IMR-90 (cell line): Measurements from ENCODE around the gene SNAP91. TPM values are rescaled to one million over a fixed set of nuclear protein-coding genes. Genes with fewer than 3 reads are reported as not detected.
A peak's percentile ranks its signal among the peaks of the same experiment; 100 is the strongest.

Experiments used
- ATAC-seq: fragments of 200-7000 bp; cut with Tn5 transposase; 2 replicates; pipeline ENCODE4 v1.9.1; 2020; ENCODE audit warnings: low read depth, mild to moderate bottlenecking, moderate library complexity
- BruUV-seq: library from RNA; stranded (reverse); fragments of 400-500 nt; replicated peaks from 2 replicates; lab custom pipeline; 2021; lab: Mats Ljungman, UMichigan
- CTCF ChIA-PET: fragments of 300-600 bp; formaldehyde crosslinking; extraction: SDS; loops from one replicate; lab custom pipeline; 2021; ENCODE audit warnings: antibody characterized with exemption; lab: Yijun Ruan, JAX
- POLR2A ChIA-PET: fragments of 300-600 bp; sonication (Branson Sonifier 250); formaldehyde crosslinking; loops from one replicate; lab custom pipeline; 2022; ENCODE audit warnings: antibody characterized with exemption; ENCODE audit not compliant: unreplicated experiment; lab: Charles Lee
- DNase-seq: peaks from one replicate; pipeline ENCODE4 v3.0.0; 2013
- H2AFZ ChIP-seq: replicated peaks from 2 replicates; pipeline ENCODE3; 2013; ENCODE audit warnings: low read length, mild to moderate bottlenecking; ENCODE audit not compliant: poor library complexity
- H2AK5ac ChIP-seq: 2 replicates; pipeline ENCODE4 v1.6.1; 2013; ENCODE audit warnings: low read depth, low read length, inconsistent platforms
- H2AK9ac ChIP-seq: replicated peaks from 2 replicates; pipeline ENCODE3; 2013; ENCODE audit warnings: mild to moderate bottlenecking, low read depth, low read length, moderate library complexity; ENCODE audit not compliant: poor library complexity
- H2BK120ac ChIP-seq: 2 replicates; pipeline ENCODE4 v1.6.1; 2013; ENCODE audit warnings: low read depth, low read length, inconsistent platforms
- H2BK15ac ChIP-seq: 3 replicates; pipeline ENCODE4 v1.6.1; 2013; ENCODE audit warnings: low read depth, low read length, inconsistent platforms
- H2BK20ac ChIP-seq: 2 replicates; pipeline ENCODE4 v1.6.1; 2013; ENCODE audit warnings: low read depth, mild to moderate bottlenecking, inconsistent platforms, low read length, moderate library complexity
- H2BK5ac ChIP-seq: 2 replicates; pipeline ENCODE4 v1.6.1; 2013; ENCODE audit warnings: mild to moderate bottlenecking, low read depth, low read length, inconsistent platforms; ENCODE audit not compliant: poor library complexity, severe bottlenecking
- H3K14ac ChIP-seq: replicated peaks from 2 replicates; pipeline ENCODE4 v1.6.1; 2013; ENCODE audit warnings: low read depth, low read length, inconsistent platforms
- H3K18ac ChIP-seq: 2 replicates; pipeline ENCODE4 v1.6.1; 2013; ENCODE audit warnings: low read depth, low read length, control low read depth
- H3K23ac ChIP-seq: 2 replicates; pipeline ENCODE4 v1.6.1; 2013; ENCODE audit warnings: low read depth, low read length, inconsistent platforms
- H3K27ac ChIP-seq: 2 replicates; pipeline ENCODE4 v1.5.1; 2013; ENCODE audit warnings: mild to moderate bottlenecking, control low read depth, low read length; ENCODE audit not compliant: insufficient read depth
- H3K27me3 ChIP-seq: 2 replicates; pipeline ENCODE4 v1.6.1; 2013; ENCODE audit warnings: low read length; ENCODE audit not compliant: control insufficient read depth, insufficient read depth
- H3K36me3 ChIP-seq: 2 replicates; pipeline ENCODE4 v1.6.1; 2013; ENCODE audit warnings: low read length, mixed read lengths; ENCODE audit not compliant: control insufficient read depth, insufficient read depth
- H3K4ac ChIP-seq: 2 replicates; pipeline ENCODE4 v1.6.1; 2013; ENCODE audit warnings: low read depth, low read length, inconsistent platforms
- H3K4me1 ChIP-seq: 2 replicates; pipeline ENCODE4 v1.6.1; 2013; ENCODE audit warnings: low read length, mixed read lengths; ENCODE audit not compliant: control insufficient read depth, insufficient read depth
- H3K4me2 ChIP-seq: 2 replicates; pipeline ENCODE4 v1.6.1; 2013; ENCODE audit warnings: low read depth, mild to moderate bottlenecking, control low read depth, low read length, moderate library complexity
- H3K4me3 ChIP-seq: 2 replicates; pipeline ENCODE4 v1.5.1; 2013; ENCODE audit warnings: low read depth, mild to moderate bottlenecking, control low read depth, low read length, moderate library complexity; ENCODE audit not compliant: insufficient read depth
- H3K56ac ChIP-seq: 2 replicates; pipeline ENCODE4 v1.6.1; 2013; ENCODE audit warnings: low read length, inconsistent platforms; ENCODE audit not compliant: insufficient read depth; ENCODE audit errors: extremely low read depth
- H3K79me1 ChIP-seq, 2 experiments: 2 replicates each; pipeline ENCODE4 v1.6.1; 2013; ENCODE audit warnings: low read length in 2 of 2, inconsistent platforms in 1 of 2, low read depth in 1 of 2
- H3K9ac ChIP-seq: 2 replicates; pipeline ENCODE4 v1.6.1; 2013; ENCODE audit warnings: low read depth, low read length, control low read depth
- H3K9me1 ChIP-seq: 2 replicates; pipeline ENCODE4 v1.6.1; 2013; ENCODE audit warnings: low read length, inconsistent platforms; ENCODE audit not compliant: insufficient read depth
- H3K9me3 ChIP-seq: 2 replicates; pipeline ENCODE4 v1.6.1; 2013; ENCODE audit warnings: low read length; ENCODE audit not compliant: control insufficient read depth, insufficient read depth
- H4K20me1 ChIP-seq: 2 replicates; pipeline ENCODE4 v1.6.1; 2013; ENCODE audit warnings: low read length, inconsistent platforms; ENCODE audit not compliant: insufficient read depth
- H4K5ac ChIP-seq: 2 replicates; pipeline ENCODE4 v1.6.1; 2013; ENCODE audit warnings: mild to moderate bottlenecking, low read depth, low read length, control low read depth
- H4K8ac ChIP-seq, 2 experiments: 2 replicates each; pipeline ENCODE4 v1.6.1; 2013; ENCODE audit warnings: low read depth in 2 of 2, low read length in 2 of 2, control low read depth in 1 of 2, inconsistent platforms in 1 of 2
- H4K91ac ChIP-seq: 2 replicates; pipeline ENCODE4 v1.6.1; 2013; ENCODE audit warnings: low read depth, low read length, inconsistent platforms; ENCODE audit not compliant: insufficient read depth
- CEBPB ChIP-seq: IDR thresholded peaks from 2 replicates; pipeline ENCODE4 v1.6.1; 2012; ENCODE audit warnings: low read depth, low read length, improper control_type of control experiment
- CHD1 ChIP-seq: IDR thresholded peaks from 2 replicates; pipeline ENCODE4 v1.6.1; 2012; ENCODE audit warnings: low read depth, low read length, improper control_type of control experiment
- FOS ChIP-seq: fragments of 150-350 bp; IDR thresholded peaks from 2 replicates; pipeline ENCODE4 v1.6.1; 2016; ENCODE audit warnings: low read depth, low read length
- POLR2A ChIP-seq: IDR thresholded peaks from 2 replicates; pipeline ENCODE4 v1.6.1; 2012; ENCODE audit warnings: mild to moderate bottlenecking, low read depth, low read length
- RCOR1 ChIP-seq: IDR thresholded peaks from 2 replicates; pipeline ENCODE4 v1.6.1; 2012; ENCODE audit warnings: mild to moderate bottlenecking, low read length, improper control_type of control experiment; ENCODE audit not compliant: insufficient replicate concordance
- WGBS, 2 experiments: methylation state at CpG; one replicate each; pipeline versions ENCODE4 v1.1.5 to v1.1.7; 2013; ENCODE audit warnings: missing lambda C conversion rate in 2 of 2; ENCODE audit not compliant: insufficient read length in 1 of 2; ENCODE audit errors: extremely low coverage in 2 of 2; 5-methylcytosine and 5-hydroxymethylcytosine counted together
- dilution Hi-C: fragments of 300-500 bp; cut with HindIII; formaldehyde crosslinking; loops from one replicate; pipeline ENCODE4 v1.14.3; 2018; ENCODE audit warnings: low sequenced_read_pairs; ENCODE audit not compliant: unreplicated experiment
- in situ Hi-C: fragments of 300-500 bp; cut with MboI; formaldehyde crosslinking; loops from 3 replicates; pipeline ENCODE4 v1.14.3; 2019; ENCODE audit warnings: low sequenced_read_pairs, inconsistent platforms, mixed read lengths
- intact Hi-C: fragments of 100-400 bp; cut with micrococcal nuclease; formaldehyde crosslinking; loops from 2 replicates; pipeline ENCODE4 v1.10.0; 2022
- polyA plus RNA-seq, 3 experiments: library from polyadenylated mRNA; depleted of rRNA; stranded (reverse); fragments of >200 nt; gene quantifications; 2 replicates each; pipeline ENCODE4 v1.2.3, GENCODE V29; 2012; ENCODE audit warnings: low replicate concordance in 1 of 3
- total RNA-seq: library from RNA; depleted of rRNA; stranded (reverse); fragments of >200 nt; gene quantifications from 2 replicates; pipeline ENCODE4 v1.2.3, GENCODE V29; 2012

SNAP91 gene
- total and polyA plus RNA-seq, 2 of the 4 experiments (the other 2 are of a cell fraction) = not detected

GRCh38 chr6:83729871-83730270, 21.0 kb upstream of the SNAP91 start:
- in situ Hi-C loops (no loop called here), dilution Hi-C loops (no loop called here), intact Hi-C loops (no loop called here)
- POLR2A ChIA-PET = no interaction called here
- Histone ChIP-seq H3K4me3 (no peak overlapping the region), H3K4me1 (no peaks in the 10 kb centered on the region), H2AK9ac (no peak overlapping the region), H3K23ac (no peak overlapping the region), H2BK120ac (no peak overlapping the region), H2BK20ac (no peak overlapping the region), H4K5ac (no peak overlapping the region), H4K8ac (no peak overlapping the region), H3K4ac (no peak overlapping the region), H3K18ac (no peak overlapping the region), H2AK5ac (no peak overlapping the region), H4K91ac (no peak overlapping the region), H3K14ac (no peak overlapping the region), H2BK15ac (no peak overlapping the region), H3K9ac (no peak overlapping the region), H4K20me1 (no peaks in the 10 kb centered on the region), H3K27me3 (no peaks in the 10 kb centered on the region), H3K4me2 (no peak overlapping the region), H3K9me3 (no peaks in the 10 kb centered on the region), H2AFZ (no peak overlapping the region), H3K79me1 (no peaks in the 10 kb centered on the region), H3K27ac (no peak overlapping the region), H3K36me3 (no peaks in the 10 kb centered on the region), H3K9me1 (no peaks in the 10 kb centered on the region), H2BK5ac (no peak overlapping the region), H3K56ac (no peak overlapping the region)
- ATAC-seq (no peak), DNase-seq (no peak)
- TF ChIP-seq CHD1 (no peak), FOS (no peak), RCOR1 (no peak), POLR2A (no peak), CEBPB (peak; percentile 37; the same call in 1 of the 2 replicates)
- CTCF ChIA-PET = no interaction called here
- no CpG with 5 or more reads among the region's 2 CpGs for WGBS, 2 experiments
- no TSS peak for BruUV-seq
